ENCODE results near the gene BCKDHB.

Gene BCKDHB

DNA sequence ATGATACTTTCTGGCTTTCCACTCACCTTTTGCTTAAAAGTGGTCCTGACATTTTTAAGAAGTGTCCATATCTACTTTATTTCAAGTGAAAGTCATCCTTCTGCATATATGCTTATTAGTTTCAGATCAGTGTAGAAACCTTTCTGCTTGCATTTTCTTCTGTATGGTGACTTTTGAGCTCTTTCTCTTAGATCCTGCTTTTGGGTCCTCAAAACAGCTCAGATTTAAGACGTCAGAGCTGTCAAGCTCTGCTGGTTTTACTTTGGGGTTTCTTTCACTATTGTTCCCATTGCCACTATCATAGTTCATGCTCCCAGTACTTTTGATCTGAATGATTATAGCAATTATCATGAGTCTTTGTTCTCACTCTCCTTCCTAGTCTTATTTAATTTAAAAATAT, 41.7 kb downstream of the BCKDHB start:
- no peak for DNase-seq (ENCODE audit: low read depth in 2 of 2)

DNA sequence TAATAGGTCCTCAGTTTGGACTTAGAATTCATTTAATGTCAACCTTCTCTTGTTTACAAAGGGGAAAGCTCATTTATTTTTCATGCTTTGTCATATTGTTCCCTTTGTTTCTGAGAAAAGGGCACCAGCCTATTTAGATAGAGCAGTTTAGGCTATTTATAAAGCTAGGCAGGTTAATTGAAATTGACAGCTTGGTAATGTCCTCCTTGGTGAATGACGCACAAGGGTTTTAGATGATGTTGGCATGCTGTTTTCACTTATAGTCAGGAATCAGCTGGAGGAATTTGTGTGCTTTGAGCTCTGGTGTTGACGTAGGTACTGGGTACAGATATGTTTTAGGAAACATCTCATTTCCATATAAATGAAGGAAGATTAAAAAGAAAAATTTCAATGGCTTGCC, 45.2 kb downstream of the BCKDHB start:
- DNase-seq (ENCODE audit: low read depth in 2 of 2) = no peak

DNA sequence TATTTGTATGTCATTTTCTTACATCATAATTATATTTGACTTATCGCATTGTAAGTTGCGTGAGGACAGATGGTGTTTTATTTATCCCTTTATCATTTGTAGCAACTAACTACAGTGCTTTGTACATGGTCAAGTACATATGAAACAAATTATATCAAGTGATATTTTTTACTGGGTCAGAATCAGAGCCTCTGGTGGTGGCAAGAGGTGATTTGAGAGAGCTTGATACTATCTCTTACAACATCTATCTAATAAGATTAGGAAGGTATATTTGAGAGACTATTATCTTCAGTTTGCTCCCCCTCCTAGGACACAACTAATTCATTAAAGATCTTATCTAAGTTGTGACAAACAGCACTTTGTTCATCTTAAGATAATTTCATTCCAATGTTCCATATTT, 47.7 kb downstream of the BCKDHB start:
- DNase-seq (ENCODE audit: low read depth in 2 of 2) = no peak

GRCh38 chr6:80156221-80156620, 49.8 kb downstream of the BCKDHB start:
- no peak for DNase-seq (ENCODE audit: low read depth in 2 of 2)

- DNase-seq (ENCODE audit: low read depth in 2 of 2) = no peak
Observed at GRCh38 chr6:80158478-80158989, 52.1 kb downstream of the BCKDHB start.

GRCh38 chr6:80161434-80161833, 55.0 kb downstream of the BCKDHB start:
- DNase-seq (ENCODE audit: low read depth in 2 of 2) = no peak

GRCh38 chr6:80163754-80164187, 57.3 kb downstream of the BCKDHB start:
- DNase-seq (ENCODE audit: low read depth in 2 of 2) = peak; percentile 58 to 61

DNA sequence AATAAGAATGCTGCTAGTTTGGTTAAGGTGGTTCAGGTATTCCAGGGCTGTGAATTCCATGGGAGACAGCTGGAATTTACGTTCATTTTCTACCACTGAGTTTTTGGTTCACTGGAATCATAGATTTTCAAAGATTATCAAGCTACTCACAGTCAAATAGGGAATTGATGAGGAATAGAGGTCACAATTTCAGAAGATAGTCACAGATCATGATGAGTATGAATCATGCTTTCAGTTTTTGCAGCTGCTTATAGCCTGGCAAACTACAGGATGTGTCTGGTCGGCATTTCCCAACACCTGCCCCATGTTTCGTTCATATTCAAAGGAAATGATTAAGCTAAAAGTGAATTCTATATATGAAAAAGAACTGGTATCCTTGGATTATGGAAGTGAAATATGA, 58.7 kb downstream of the BCKDHB start:
- DNase-seq (ENCODE audit: low read depth in 2 of 2) = no peak

DNA sequence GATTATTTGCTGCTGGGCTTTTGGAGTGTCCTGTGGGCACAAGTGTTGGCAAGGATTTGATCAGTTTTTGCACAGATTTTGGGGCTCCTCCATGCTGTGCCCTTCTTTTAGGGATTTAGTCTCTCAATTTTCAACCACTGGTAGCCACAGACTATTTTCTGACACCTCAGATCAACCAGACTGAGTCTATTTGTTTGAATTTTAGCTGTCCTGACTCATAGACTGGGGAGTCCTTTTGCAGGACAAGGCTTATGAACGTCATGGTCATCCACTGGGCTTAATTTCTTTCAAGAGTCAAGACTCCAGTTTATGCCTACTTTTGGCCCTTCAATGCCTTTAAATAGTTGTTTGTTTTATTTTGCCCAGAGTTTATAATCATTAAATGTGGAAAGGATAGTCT, 59.3 kb downstream of the BCKDHB start:
- no peak for DNase-seq (ENCODE audit: low read depth in 2 of 2)

DNA sequence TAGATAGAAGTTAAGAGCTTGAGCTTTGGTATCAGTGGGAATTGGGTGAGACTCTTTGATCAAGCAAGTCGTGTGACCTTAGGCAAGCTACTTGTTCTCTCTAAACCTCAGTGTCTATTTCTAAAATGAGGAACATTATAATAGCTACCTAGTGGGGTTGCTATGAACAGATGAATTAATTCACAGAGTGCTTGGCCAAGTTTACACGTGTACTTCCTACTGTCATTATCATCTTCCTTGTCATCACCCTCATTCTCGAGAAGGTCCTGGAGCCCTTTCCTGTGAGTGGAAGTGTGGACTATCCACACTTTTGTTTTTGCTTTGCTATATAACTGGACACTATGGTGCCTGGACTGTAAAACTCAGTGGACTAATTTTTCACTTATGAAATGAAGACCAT, 64.0 kb downstream of the BCKDHB start:
- DNase-seq (ENCODE audit: low read depth in 2 of 2) = no peak

DNA sequence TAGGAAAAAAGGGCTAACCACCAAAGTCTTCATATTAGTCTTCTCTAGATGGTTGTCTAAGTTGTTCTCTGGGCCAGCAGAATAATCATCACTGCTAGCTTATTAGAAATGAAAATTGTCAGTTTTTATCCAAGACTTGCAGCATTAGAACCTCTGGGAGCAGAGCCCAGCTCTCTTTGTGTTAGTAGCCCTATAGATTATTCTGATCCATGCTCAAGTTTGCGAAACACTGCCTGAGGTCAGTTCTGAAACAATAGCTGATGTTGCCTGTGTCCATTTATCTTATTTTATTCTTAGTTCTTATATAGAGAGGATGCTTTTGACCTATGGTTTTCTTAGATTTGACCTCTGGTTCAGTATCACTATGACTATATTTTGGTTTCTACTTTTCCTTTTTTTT, 66.9 kb downstream of the BCKDHB start:
- DNase-seq (ENCODE audit: low read depth in 2 of 2) = no peak

GRCh38 chr6:80174900-80175572, 68.6 kb downstream of the BCKDHB start:
- peak; percentile 64 to 67 for DNase-seq (ENCODE audit: low read depth in 2 of 2)

DNA sequence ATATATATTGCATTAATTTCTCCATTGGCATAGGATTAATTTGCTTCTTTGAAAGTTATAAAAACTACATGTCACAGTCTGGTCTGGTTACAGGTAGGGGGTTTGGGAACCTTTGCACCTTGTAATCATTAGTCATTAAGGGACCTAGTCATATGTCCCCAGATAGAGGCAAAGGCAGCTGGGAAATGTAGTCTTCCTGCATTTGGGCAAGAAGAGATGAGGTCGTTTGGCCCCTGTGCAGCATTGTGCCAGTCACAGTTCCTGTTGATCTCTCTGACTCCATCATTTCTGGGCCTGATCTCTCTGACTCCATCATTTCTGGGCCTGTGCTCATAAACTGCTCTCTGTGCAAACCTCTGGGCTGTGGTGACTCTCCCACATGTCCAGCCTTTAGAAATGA, 73.2 kb downstream of the BCKDHB start:
- no peak for DNase-seq (ENCODE audit: low read depth in 2 of 2)

GRCh38 chr6:80181352-80182081, 75.0 kb downstream of the BCKDHB start:
- no peak for DNase-seq (ENCODE audit: low read depth in 2 of 2)

DNA sequence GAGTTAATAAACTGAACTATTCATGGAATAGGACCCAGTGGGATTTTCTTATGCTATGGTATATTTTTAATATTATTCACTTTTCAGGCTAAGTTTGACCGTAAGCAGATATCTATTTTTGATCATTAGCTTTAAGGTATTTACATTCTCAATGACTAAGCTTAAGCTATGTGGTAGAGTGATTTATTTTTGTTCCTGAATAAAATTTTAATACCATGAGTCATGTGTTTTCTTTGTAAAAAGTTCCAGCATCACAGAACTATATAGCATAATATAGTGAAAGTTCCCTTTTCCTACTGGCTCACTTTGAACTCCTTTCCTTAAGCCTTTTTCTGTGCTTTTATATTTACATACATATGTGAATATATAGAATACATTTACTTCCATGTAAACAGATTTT, 75.8 kb downstream of the BCKDHB start:
- peak; percentile 63 for DNase-seq (ENCODE audit: low read depth in 2 of 2)

DNA sequence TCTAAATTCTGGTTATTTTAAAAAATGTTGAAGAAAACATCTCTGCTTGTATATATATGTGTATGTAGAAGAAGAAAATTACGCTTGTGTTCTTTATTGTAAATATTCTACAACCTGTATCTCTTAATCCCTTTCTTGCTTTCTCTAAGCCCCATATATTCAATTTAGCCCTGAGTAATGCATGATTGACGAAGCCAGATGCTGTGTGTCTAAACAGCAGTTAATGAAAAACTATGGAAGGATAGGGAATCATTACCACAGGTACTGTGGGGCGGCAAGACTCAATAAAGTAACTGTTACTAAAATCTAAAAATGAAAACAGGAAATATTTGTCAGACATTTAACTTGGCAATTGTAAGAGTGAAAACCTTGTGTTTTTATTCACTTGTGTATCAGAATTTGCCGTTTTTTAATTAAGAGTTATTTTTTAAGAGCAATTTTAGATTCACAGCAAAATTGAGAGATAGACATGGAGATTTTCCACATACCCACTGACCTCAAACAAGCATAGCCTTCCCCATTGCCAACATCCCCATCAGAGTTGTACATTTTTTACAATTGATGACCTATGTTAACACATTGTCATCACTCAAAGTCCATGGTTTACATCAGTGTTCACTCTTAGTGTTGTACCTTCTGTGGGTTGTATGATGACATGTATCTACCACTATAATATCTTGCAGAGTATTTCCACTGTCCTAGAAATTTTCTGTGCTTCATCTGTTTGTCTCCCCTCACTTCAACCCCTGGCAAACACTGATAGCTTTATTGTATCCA, 76.7 kb downstream of the BCKDHB start:
- no peak for DNase-seq (ENCODE audit: low read depth in 2 of 2)

- DNase-seq (ENCODE audit: low read depth in 2 of 2) = no peak
Observed at GRCh38 chr6:80185492-80185891, 79.0 kb downstream of the BCKDHB start.

DNA sequence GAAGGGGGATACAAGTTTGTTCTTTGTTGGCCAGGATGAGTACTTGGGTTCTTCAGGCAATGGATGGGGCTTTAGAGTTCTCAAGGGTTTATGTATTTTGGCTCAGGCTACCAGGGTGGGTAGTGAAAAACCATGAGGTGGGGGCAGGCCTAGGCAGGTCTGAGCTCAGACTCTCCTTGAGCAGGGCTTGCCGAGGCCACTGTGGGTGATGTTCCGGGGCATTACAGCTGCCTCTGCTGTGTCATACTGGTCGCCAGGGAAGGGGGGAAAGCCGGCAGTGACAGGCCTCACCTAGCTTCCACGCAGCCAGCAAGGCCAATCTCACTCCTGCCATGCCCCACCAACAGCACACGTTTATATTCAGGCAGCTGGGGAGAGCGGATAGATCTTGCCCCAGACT, 79.6 kb downstream of the BCKDHB start:
- no peak for DNase-seq (ENCODE audit: low read depth in 2 of 2)

DNA sequence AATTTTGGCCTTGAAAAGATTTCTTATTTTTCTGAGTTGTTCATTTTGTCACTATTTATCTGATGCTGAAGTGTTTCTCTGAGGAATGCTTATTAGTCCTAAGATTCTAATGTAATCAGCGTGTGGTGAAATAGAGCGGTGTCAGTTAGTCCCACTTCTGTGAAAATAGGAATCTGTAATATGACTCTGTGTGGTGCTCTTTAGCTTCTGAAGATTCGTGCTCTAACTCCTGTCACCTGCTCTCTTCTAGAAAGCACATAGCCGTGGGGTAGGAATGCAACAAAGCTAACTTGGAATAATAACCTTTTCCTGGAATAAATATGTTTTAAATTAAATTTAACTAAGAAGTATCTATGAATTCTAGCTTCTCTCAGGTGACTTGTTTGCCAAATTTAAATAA, 90.4 kb downstream of the BCKDHB start:
- DNase-seq (ENCODE audit: low read depth in 2 of 2) = no peak

DNA sequence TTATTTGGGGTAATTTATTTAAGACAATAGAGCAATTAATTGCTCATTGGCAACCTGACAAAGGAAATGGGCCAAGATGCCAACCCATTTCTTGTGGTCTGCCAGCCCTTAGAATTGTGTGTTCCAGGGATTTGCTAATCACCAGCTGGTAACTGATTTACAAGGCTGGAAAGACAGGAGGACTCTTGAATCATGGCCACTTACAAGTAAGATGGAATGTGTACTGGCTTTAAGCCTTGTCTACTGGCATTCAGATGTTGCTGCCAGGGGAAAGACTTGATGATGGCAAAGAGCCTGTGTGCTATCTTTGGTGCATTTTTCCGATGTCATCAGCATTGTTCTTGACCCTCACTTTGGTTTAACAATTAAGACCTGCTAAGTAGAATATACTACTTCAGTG, 91.0 kb downstream of the BCKDHB start:
- DNase-seq (ENCODE audit: low read depth in 2 of 2) = no peak

DNA sequence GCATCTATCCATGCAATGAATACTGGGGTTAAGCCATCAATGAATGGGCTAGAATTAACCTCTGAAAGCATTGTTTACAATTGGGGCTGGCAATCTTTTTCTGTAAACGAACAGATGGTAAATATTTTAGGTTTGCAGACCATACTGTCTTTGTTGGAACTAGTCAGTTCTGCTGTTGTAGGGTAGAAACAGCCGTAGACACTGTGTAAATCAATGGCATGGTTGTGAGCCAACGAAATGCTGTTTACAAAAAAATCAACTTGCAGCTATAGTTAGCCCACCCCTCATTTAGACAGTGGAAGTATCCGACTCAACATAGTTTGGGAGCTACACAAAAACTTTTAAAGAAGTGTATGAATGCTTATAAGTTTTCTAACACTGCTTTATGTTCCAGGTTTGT, 91.5 kb downstream of the BCKDHB start:
- DNase-seq (ENCODE audit: low read depth in 2 of 2) = no peak

- DNase-seq (ENCODE audit: low read depth in 2 of 2) = no peak
Observed at GRCh38 chr6:80203283-80203682, 96.8 kb downstream of the BCKDHB start.

DNA sequence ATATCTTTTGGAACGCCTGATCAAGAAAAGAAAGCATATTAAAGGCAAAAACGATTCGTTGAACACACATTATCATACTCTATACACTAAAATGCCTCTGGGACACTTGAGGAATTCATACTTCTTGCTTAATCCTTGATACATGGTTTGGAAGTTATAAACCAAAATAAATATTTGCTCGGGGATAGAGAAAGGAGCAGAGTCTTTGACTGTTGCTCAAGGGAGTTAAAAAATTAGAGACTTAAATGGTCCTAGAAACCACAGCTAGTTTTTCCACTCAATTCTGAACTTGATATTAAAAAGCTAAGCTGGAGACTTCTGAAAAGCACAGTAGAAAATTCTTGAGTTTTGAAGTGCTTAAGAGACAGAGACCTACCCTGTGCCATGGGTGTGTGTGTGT, 98.9 kb downstream of the BCKDHB start:
- DNase-seq (ENCODE audit: low read depth in 2 of 2) = no peak

Data from fibroblast of skin of left quadriceps (primary cell).